ENCODE measurements around the gene FXR1.

- TF ChIP-seq TARDBP (IDR thresholded peaks at IDR 0.05) (no peak), SUZ12 (IDR thresholded peaks at IDR 0.05) (no peak), SP1 (IDR thresholded peaks at IDR 0.05) (no peak), LEF1 (IDR thresholded peaks at IDR 0.05; ENCODE audit: borderline replicate concordance) (no peak), NFRKB (IDR thresholded peaks at IDR 0.05) (no peak), FOXK2 (IDR thresholded peaks at IDR 0.05) (no peak), ZNF384 (IDR thresholded peaks at IDR 0.05) (no peak), L3MBTL2 (conservative IDR thresholded peaks at IDR 0.05) (no peak), BHLHE40 (IDR thresholded peaks at IDR 0.05; ENCODE audit: borderline replicate concordance) (no peak), HDGF (IDR thresholded peaks at IDR 0.05; ENCODE audit: borderline replicate concordance) (no peak), CTBP1 (IDR thresholded peaks at IDR 0.05; ENCODE audit: borderline replicate concordance) (no peak)
Observed at GRCh38 chr3:180932819-180933218, 20.3 kb downstream of the FXR1 start.
